Measurements from ENCODE around the gene BRS3.
A peak's percentile ranks its signal among the peaks of the same experiment; 100 is the strongest.

Gene BRS3

GRCh38 chrX:136496186-136496763, 8.5 kb downstream of the BRS3 start:
- peaks cover 2 to 17% of the 10 kb centered on the region in 2 donors for H3K36me3 ChIP-seq (replicated peaks in 1 of 2; ENCODE audit: control insufficient read depth in 2 of 2, insufficient read depth in 2 of 2, low read length in 2 of 2)

DNA sequence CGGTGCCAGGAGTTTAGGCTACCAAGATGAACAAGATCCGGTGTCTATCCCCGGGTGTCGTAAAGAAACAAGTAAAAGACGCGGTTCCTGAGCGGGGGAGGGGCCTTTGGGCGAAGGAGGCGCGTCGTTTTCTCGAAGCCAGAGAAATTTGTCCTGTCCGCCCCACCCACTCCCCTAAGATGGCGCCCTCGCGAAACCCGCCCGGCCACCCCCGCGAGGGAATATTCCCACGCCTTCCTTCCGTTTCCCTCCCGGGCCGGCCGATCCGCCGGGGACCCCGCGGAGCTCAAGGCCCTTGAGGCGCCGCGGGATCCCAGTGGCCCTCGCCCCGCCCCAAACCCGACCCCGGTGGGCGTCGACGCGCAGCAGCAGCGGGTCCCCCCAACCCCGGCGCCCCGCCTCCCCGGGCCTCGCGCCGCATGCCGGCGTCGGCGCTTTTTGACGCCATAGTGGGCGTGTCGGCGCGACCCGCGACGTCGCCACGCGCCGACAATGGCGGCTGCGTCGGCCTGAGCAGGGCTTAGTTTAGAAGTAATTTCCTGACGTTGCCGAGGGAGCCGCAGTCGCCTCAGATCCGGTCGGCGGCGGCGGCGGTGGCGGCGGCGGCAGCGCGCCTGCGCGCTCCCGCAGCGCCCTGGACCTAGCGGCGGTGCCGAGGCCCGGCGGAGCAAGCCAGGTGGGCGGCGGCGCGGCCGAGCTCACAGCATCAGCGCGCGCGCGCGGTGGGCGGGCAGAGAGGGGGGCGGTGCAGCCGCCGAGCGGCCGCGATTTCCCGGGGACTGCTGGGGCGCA, 9.2 kb downstream of the BRS3 start:
- Histone ChIP-seq H2BK15ac (ENCODE audit: low read length) (no peak overlapping the region), H2BK5ac (ENCODE audit: low read length) (no peak overlapping the region), H2AK5ac (ENCODE audit: low read depth, low read length) (no peak overlapping the region), H3K23ac (ENCODE audit: low read depth, low read length, poor library complexity) (no peak overlapping the region), H2AFZ (ENCODE audit: low read length) (peak overlapping the region; percentile 86), H3K27ac (replicated peaks; ENCODE audit: low read length) (peak overlapping the region; percentile 94), H3K18ac (ENCODE audit: low read length) (peak overlapping the region; percentile 85), H3K14ac (ENCODE audit: low read length) (no peak overlapping the region), H3K4me2 (ENCODE audit: insufficient read depth, low read length, poor library complexity, severe bottlenecking) (peak overlapping the region; percentile 54), H3K36me3 (replicated peaks in 1 of 2; ENCODE audit: control insufficient read depth in 2 of 2, insufficient read depth in 2 of 2, low read length in 2 of 2) (peaks cover 2 to 24% of the 10 kb centered on the region in 2 donors), H3K9ac (ENCODE audit: low read depth, low read length, poor library complexity) (peak overlapping the region; percentile 81), H3K4ac (ENCODE audit: low read length) (no peak overlapping the region), H2BK12ac (ENCODE audit: low read length) (no peak overlapping the region), H4K91ac (ENCODE audit: low read depth, low read length, poor library complexity) (no peak overlapping the region), H4K8ac (ENCODE audit: low read depth, low read length) (no peak overlapping the region), H2BK120ac (ENCODE audit: low read depth, low read length) (no peak overlapping the region), H3K27me3 (ENCODE audit: control insufficient read depth in 3 of 3, insufficient read depth in 3 of 3, low read depth in 1 of 3, low read length in 3 of 3) (peaks cover 0 to 13% (median 0%) of the 10 kb centered on the region in 3 experiments), H3K9me3 (replicated peaks in 1 of 2; ENCODE audit: control insufficient read depth in 2 of 2, insufficient read depth in 1 of 2, low read depth in 1 of 2, low read length in 2 of 2) (no peaks in the 10 kb centered on the region), H3K79me1 (ENCODE audit: low read depth, low read length) (no peaks in the 10 kb centered on the region), H3K4me3 (ENCODE audit: low read length in 2 of 2) (peak overlapping the region; percentile 65 to 85), H3K4me1 (ENCODE audit: control insufficient read depth in 2 of 2, insufficient read depth in 1 of 2, low read depth in 1 of 2, low read length in 2 of 2) (no peaks in the 10 kb centered on the region)
- DNase-seq (ENCODE audit: low spot score) = peak; percentile 69
- no CpG with 5 or more reads among the region's 111 CpGs for WGBS, 2 donors (ENCODE audit: extremely low coverage in 2 of 2, insufficient read length in 2 of 2, insufficient replicate concordance in 1 of 2)

More at GRCh38 chrX:136496186-136496763, 8.5 kb downstream of the BRS3 start:
- no peak overlapping the region for H3K18ac ChIP-seq (ENCODE audit: low read length)
- peak overlapping the region; percentile 94 for H3K27ac ChIP-seq (replicated peaks; ENCODE audit: low read length)
- no peaks in the 10 kb centered on the region for H3K9me3 ChIP-seq (replicated peaks in 1 of 2; ENCODE audit: control insufficient read depth in 2 of 2, insufficient read depth in 1 of 2, low read depth in 1 of 2, low read length in 2 of 2)
- H2BK120ac ChIP-seq (ENCODE audit: low read depth, low read length) = no peak overlapping the region
- H2AFZ ChIP-seq (ENCODE audit: low read length) = peak overlapping the region; percentile 86
- H2BK15ac ChIP-seq (ENCODE audit: low read length) = no peak overlapping the region
- H3K4me3 ChIP-seq (ENCODE audit: low read length in 2 of 2) = peak overlapping the region; percentile 65 to 81
- no peak overlapping the region for H3K4ac ChIP-seq (ENCODE audit: low read length)
- H3K4me2 ChIP-seq (ENCODE audit: insufficient read depth, low read length, poor library complexity, severe bottlenecking) = peak overlapping the region; percentile 54
- H3K9ac ChIP-seq (ENCODE audit: low read depth, low read length, poor library complexity) = no peak overlapping the region
- no peak overlapping the region for H3K23ac ChIP-seq (ENCODE audit: low read depth, low read length, poor library complexity)
- H4K91ac ChIP-seq (ENCODE audit: low read depth, low read length, poor library complexity) = no peak overlapping the region
- H3K27me3 ChIP-seq (ENCODE audit: control insufficient read depth in 3 of 3, insufficient read depth in 3 of 3, low read depth in 1 of 3, low read length in 3 of 3) = peaks cover 0 to 13% (median 0%) of the 10 kb centered on the region in 3 experiments
- WGBS, 2 donors (ENCODE audit: extremely low coverage in 2 of 2, insufficient read length in 2 of 2, insufficient replicate concordance in 1 of 2) = no CpG with 5 or more reads among the region's 13 CpGs
- no peak overlapping the region for H4K8ac ChIP-seq (ENCODE audit: low read depth, low read length)
- no peak for DNase-seq (ENCODE audit: low spot score)
- H2BK12ac ChIP-seq (ENCODE audit: low read length) = no peak overlapping the region
- no peaks in the 10 kb centered on the region for H3K79me1 ChIP-seq (ENCODE audit: low read depth, low read length)
- no peak overlapping the region for H2AK5ac ChIP-seq (ENCODE audit: low read depth, low read length)
- H3K4me1 ChIP-seq (ENCODE audit: control insufficient read depth in 2 of 2, insufficient read depth in 1 of 2, low read depth in 1 of 2, low read length in 2 of 2) = no peaks in the 10 kb centered on the region
- no peak overlapping the region for H2BK5ac ChIP-seq (ENCODE audit: low read length)
- no peak overlapping the region for H3K14ac ChIP-seq (ENCODE audit: low read length)

DNA sequence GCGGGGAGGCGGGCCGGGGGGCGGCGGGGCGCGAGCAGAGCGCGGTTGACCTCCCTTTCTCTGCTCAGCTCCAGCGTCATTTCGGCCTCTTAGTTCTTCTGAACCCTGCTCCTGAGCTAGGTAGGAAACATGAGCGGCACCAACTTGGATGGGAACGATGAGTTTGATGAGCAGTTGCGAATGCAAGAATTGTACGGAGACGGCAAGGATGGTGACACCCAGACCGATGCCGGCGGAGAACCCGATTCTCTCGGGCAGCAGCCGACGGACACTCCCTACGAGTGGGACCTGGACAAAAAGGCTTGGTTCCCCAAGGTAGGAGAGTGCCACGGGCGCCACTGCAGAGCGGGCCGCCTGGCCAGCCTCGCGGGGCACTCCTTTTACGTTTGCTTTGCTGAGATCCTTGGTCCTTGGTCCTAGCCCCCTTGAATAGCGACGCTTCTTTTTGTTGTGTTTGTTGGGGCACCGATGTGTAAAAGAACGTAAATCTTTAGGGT, 9.9 kb downstream of the BRS3 start, which contains the start of gene HTATSF1:
Gene HTATSF1, plus strand, starts transcription at position 37 of the 497 bp plus-strand sequence. Its CDS starts 93 bp downstream, at position 130.
- Histone ChIP-seq H3K27me3 (ENCODE audit: control insufficient read depth in 3 of 3, insufficient read depth in 3 of 3, low read depth in 1 of 3, low read length in 3 of 3) (peaks cover 0 to 13% (median 0%) of the 10 kb centered on the region in 3 experiments), H2BK12ac (ENCODE audit: low read length) (no peak within 1 kb of the TSS), H3K14ac (ENCODE audit: low read length) (peak within 1 kb of the TSS; percentile 38), H3K79me1 (ENCODE audit: low read depth, low read length) (no peaks in the 10 kb centered on the region), H2BK15ac (ENCODE audit: low read length) (no peak within 1 kb of the TSS), H3K9ac (ENCODE audit: low read depth, low read length, poor library complexity) (peak within 1 kb of the TSS; percentile 90), H2AFZ (ENCODE audit: low read length) (peak within 1 kb of the TSS; percentile 86), H2BK5ac (ENCODE audit: low read length) (no peak within 1 kb of the TSS), H3K36me3 (replicated peaks in 1 of 2; ENCODE audit: control insufficient read depth in 2 of 2, insufficient read depth in 2 of 2, low read length in 2 of 2) (peaks cover 2 to 29% of the 10 kb centered on the region in 2 donors), H4K8ac (ENCODE audit: low read depth, low read length) (no peak within 1 kb of the TSS), H3K18ac (ENCODE audit: low read length) (peak within 1 kb of the TSS; percentile 85), H3K4me3 (ENCODE audit: low read length in 2 of 2) (peak within 1 kb of the TSS; percentile 65 to 100), H3K23ac (ENCODE audit: low read depth, low read length, poor library complexity) (no peak within 1 kb of the TSS), H3K4me1 (ENCODE audit: control insufficient read depth in 2 of 2, insufficient read depth in 1 of 2, low read depth in 1 of 2, low read length in 2 of 2) (no peaks in the 10 kb centered on the region), H2BK120ac (ENCODE audit: low read depth, low read length) (no peak within 1 kb of the TSS), H4K91ac (ENCODE audit: low read depth, low read length, poor library complexity) (no peak within 1 kb of the TSS), H2AK5ac (ENCODE audit: low read depth, low read length) (no peak within 1 kb of the TSS), H3K4me2 (ENCODE audit: insufficient read depth, low read length, poor library complexity, severe bottlenecking) (peak within 1 kb of the TSS; percentile 54), H3K27ac (replicated peaks; ENCODE audit: low read length) (peak within 1 kb of the TSS; percentile 94), H3K9me3 (replicated peaks in 1 of 2; ENCODE audit: control insufficient read depth in 2 of 2, insufficient read depth in 1 of 2, low read depth in 1 of 2, low read length in 2 of 2) (no peaks in the 10 kb centered on the region), H3K4ac (ENCODE audit: low read length) (no peak within 1 kb of the TSS)
- WGBS, 2 donors (ENCODE audit: extremely low coverage in 2 of 2, insufficient read length in 2 of 2, insufficient replicate concordance in 1 of 2) = no CpG with 5 or more reads among the region's 35 CpGs
- peak; percentile 2 for DNase-seq (ENCODE audit: low spot score)

- peaks cover 0 to 12% (median 0%) of the 10 kb centered on the region in 3 experiments for H3K27me3 ChIP-seq (ENCODE audit: control insufficient read depth in 3 of 3, insufficient read depth in 3 of 3, low read depth in 1 of 3, low read length in 3 of 3)
- H4K91ac ChIP-seq (ENCODE audit: low read depth, low read length, poor library complexity) = no peak overlapping the region
- H2AK5ac ChIP-seq (ENCODE audit: low read depth, low read length) = no peak overlapping the region
- no peak for DNase-seq (ENCODE audit: low spot score)
- no peak overlapping the region for H3K9ac ChIP-seq (ENCODE audit: low read depth, low read length, poor library complexity)
- no peak overlapping the region for H2BK5ac ChIP-seq (ENCODE audit: low read length)
- H3K23ac ChIP-seq (ENCODE audit: low read depth, low read length, poor library complexity) = no peak overlapping the region
- H2BK15ac ChIP-seq (ENCODE audit: low read length) = no peak overlapping the region
- H2AFZ ChIP-seq (ENCODE audit: low read length) = no peak overlapping the region
- H2BK120ac ChIP-seq (ENCODE audit: low read depth, low read length) = no peak overlapping the region
- no peak overlapping the region for H3K4ac ChIP-seq (ENCODE audit: low read length)
- H2BK12ac ChIP-seq (ENCODE audit: low read length) = no peak overlapping the region
- no CpG with 5 or more reads among the region's 5 CpGs for WGBS, 2 donors (ENCODE audit: extremely low coverage in 2 of 2, insufficient read length in 2 of 2, insufficient replicate concordance in 1 of 2)
- H4K8ac ChIP-seq (ENCODE audit: low read depth, low read length) = no peak overlapping the region
- H3K36me3 ChIP-seq (replicated peaks in 1 of 2; ENCODE audit: control insufficient read depth in 2 of 2, insufficient read depth in 2 of 2, low read length in 2 of 2) = no peaks in the 10 kb centered on the region
- no peaks in the 10 kb centered on the region for H3K79me1 ChIP-seq (ENCODE audit: low read depth, low read length)
- no peak overlapping the region for H3K4me2 ChIP-seq (ENCODE audit: insufficient read depth, low read length, poor library complexity, severe bottlenecking)
- H3K27ac ChIP-seq (replicated peaks; ENCODE audit: low read length) = no peak overlapping the region
- no peak overlapping the region for H3K18ac ChIP-seq (ENCODE audit: low read length)
- no peaks in the 10 kb centered on the region for H3K4me1 ChIP-seq (ENCODE audit: control insufficient read depth in 2 of 2, insufficient read depth in 1 of 2, low read depth in 1 of 2, low read length in 2 of 2)
- H3K9me3 ChIP-seq (replicated peaks in 1 of 2; ENCODE audit: control insufficient read depth in 2 of 2, insufficient read depth in 1 of 2, low read depth in 1 of 2, low read length in 2 of 2) = no peaks in the 10 kb centered on the region
- H3K4me3 ChIP-seq (ENCODE audit: low read length in 2 of 2) = no peak overlapping the region
- H3K14ac ChIP-seq (ENCODE audit: low read length) = no peak overlapping the region
Measured at GRCh38 chrX:136519069-136519468, 31.3 kb downstream of the BRS3 start.
